IMR-90 (cell line): Measurements from ENCODE around the gene TTLL11. TPM values are rescaled to one million over a fixed set of nuclear protein-coding genes. Genes with fewer than 3 reads are reported as not detected.
"Not testable (repeated sequence)": the region's sequence is repeated elsewhere in the genome, so short reads cannot be mapped to it uniquely, and the experiment has no call there.

Source experiments
- ATAC-seq: fragments of 200-7000 bp; cut with Tn5 transposase; 2 replicates; pipeline ENCODE4 v1.9.1; 2020; ENCODE audit warnings: low read depth, mild to moderate bottlenecking, moderate library complexity
- BruUV-seq: library from RNA; stranded (reverse); fragments of 400-500 nt; replicated peaks from 2 replicates; lab custom pipeline; 2021; lab: Mats Ljungman, UMichigan
- CTCF ChIA-PET: fragments of 300-600 bp; formaldehyde crosslinking; extraction: SDS; loops from one replicate; lab custom pipeline; 2021; ENCODE audit warnings: antibody characterized with exemption; lab: Yijun Ruan, JAX
- POLR2A ChIA-PET: fragments of 300-600 bp; sonication (Branson Sonifier 250); formaldehyde crosslinking; loops from one replicate; lab custom pipeline; 2022; ENCODE audit warnings: antibody characterized with exemption; ENCODE audit not compliant: unreplicated experiment; lab: Charles Lee
- DNase-seq: peaks from one replicate; pipeline ENCODE4 v3.0.0; 2013
- H2AFZ ChIP-seq: replicated peaks from 2 replicates; pipeline ENCODE3; 2013; ENCODE audit warnings: low read length, mild to moderate bottlenecking; ENCODE audit not compliant: poor library complexity
- H2AK5ac ChIP-seq: 2 replicates; pipeline ENCODE4 v1.6.1; 2013; ENCODE audit warnings: low read depth, low read length, inconsistent platforms
- H2AK9ac ChIP-seq: replicated peaks from 2 replicates; pipeline ENCODE3; 2013; ENCODE audit warnings: mild to moderate bottlenecking, low read depth, low read length, moderate library complexity; ENCODE audit not compliant: poor library complexity
- H2BK120ac ChIP-seq: 2 replicates; pipeline ENCODE4 v1.6.1; 2013; ENCODE audit warnings: low read depth, low read length, inconsistent platforms
- H2BK15ac ChIP-seq: 3 replicates; pipeline ENCODE4 v1.6.1; 2013; ENCODE audit warnings: low read depth, low read length, inconsistent platforms
- H2BK20ac ChIP-seq: 2 replicates; pipeline ENCODE4 v1.6.1; 2013; ENCODE audit warnings: low read depth, mild to moderate bottlenecking, inconsistent platforms, low read length, moderate library complexity
- H2BK5ac ChIP-seq: 2 replicates; pipeline ENCODE4 v1.6.1; 2013; ENCODE audit warnings: mild to moderate bottlenecking, low read depth, low read length, inconsistent platforms; ENCODE audit not compliant: poor library complexity, severe bottlenecking
- H3K14ac ChIP-seq: replicated peaks from 2 replicates; pipeline ENCODE4 v1.6.1; 2013; ENCODE audit warnings: low read depth, low read length, inconsistent platforms
- H3K18ac ChIP-seq: 2 replicates; pipeline ENCODE4 v1.6.1; 2013; ENCODE audit warnings: low read depth, low read length, control low read depth
- H3K23ac ChIP-seq: 2 replicates; pipeline ENCODE4 v1.6.1; 2013; ENCODE audit warnings: low read depth, low read length, inconsistent platforms
- H3K27ac ChIP-seq: 2 replicates; pipeline ENCODE4 v1.5.1; 2013; ENCODE audit warnings: mild to moderate bottlenecking, control low read depth, low read length; ENCODE audit not compliant: insufficient read depth
- H3K27me3 ChIP-seq: 2 replicates; pipeline ENCODE4 v1.6.1; 2013; ENCODE audit warnings: low read length; ENCODE audit not compliant: control insufficient read depth, insufficient read depth
- H3K36me3 ChIP-seq: 2 replicates; pipeline ENCODE4 v1.6.1; 2013; ENCODE audit warnings: low read length, mixed read lengths; ENCODE audit not compliant: control insufficient read depth, insufficient read depth
- H3K4ac ChIP-seq: 2 replicates; pipeline ENCODE4 v1.6.1; 2013; ENCODE audit warnings: low read depth, low read length, inconsistent platforms
- H3K4me1 ChIP-seq: 2 replicates; pipeline ENCODE4 v1.6.1; 2013; ENCODE audit warnings: low read length, mixed read lengths; ENCODE audit not compliant: control insufficient read depth, insufficient read depth
- H3K4me2 ChIP-seq: 2 replicates; pipeline ENCODE4 v1.6.1; 2013; ENCODE audit warnings: low read depth, mild to moderate bottlenecking, control low read depth, low read length, moderate library complexity
- H3K4me3 ChIP-seq: 2 replicates; pipeline ENCODE4 v1.5.1; 2013; ENCODE audit warnings: low read depth, mild to moderate bottlenecking, control low read depth, low read length, moderate library complexity; ENCODE audit not compliant: insufficient read depth
- H3K56ac ChIP-seq: 2 replicates; pipeline ENCODE4 v1.6.1; 2013; ENCODE audit warnings: low read length, inconsistent platforms; ENCODE audit not compliant: insufficient read depth; ENCODE audit errors: extremely low read depth
- H3K79me1 ChIP-seq, 2 experiments: 2 replicates each; pipeline ENCODE4 v1.6.1; 2013; ENCODE audit warnings: low read length in 2 of 2, inconsistent platforms in 1 of 2, low read depth in 1 of 2
- H3K9ac ChIP-seq: 2 replicates; pipeline ENCODE4 v1.6.1; 2013; ENCODE audit warnings: low read depth, low read length, control low read depth
- H3K9me1 ChIP-seq: 2 replicates; pipeline ENCODE4 v1.6.1; 2013; ENCODE audit warnings: low read length, inconsistent platforms; ENCODE audit not compliant: insufficient read depth
- H3K9me3 ChIP-seq: 2 replicates; pipeline ENCODE4 v1.6.1; 2013; ENCODE audit warnings: low read length; ENCODE audit not compliant: control insufficient read depth, insufficient read depth
- H4K20me1 ChIP-seq: 2 replicates; pipeline ENCODE4 v1.6.1; 2013; ENCODE audit warnings: low read length, inconsistent platforms; ENCODE audit not compliant: insufficient read depth
- H4K5ac ChIP-seq: 2 replicates; pipeline ENCODE4 v1.6.1; 2013; ENCODE audit warnings: mild to moderate bottlenecking, low read depth, low read length, control low read depth
- H4K8ac ChIP-seq, 2 experiments: 2 replicates each; pipeline ENCODE4 v1.6.1; 2013; ENCODE audit warnings: low read depth in 2 of 2, low read length in 2 of 2, control low read depth in 1 of 2, inconsistent platforms in 1 of 2
- H4K91ac ChIP-seq: 2 replicates; pipeline ENCODE4 v1.6.1; 2013; ENCODE audit warnings: low read depth, low read length, inconsistent platforms; ENCODE audit not compliant: insufficient read depth
- WGBS, 2 experiments: methylation state at CpG; one replicate each; pipeline versions ENCODE4 v1.1.5 to v1.1.7; 2013; ENCODE audit warnings: missing lambda C conversion rate in 2 of 2; ENCODE audit not compliant: insufficient read length in 1 of 2; ENCODE audit errors: extremely low coverage in 2 of 2; 5-methylcytosine and 5-hydroxymethylcytosine counted together
- dilution Hi-C: fragments of 300-500 bp; cut with HindIII; formaldehyde crosslinking; loops from one replicate; pipeline ENCODE4 v1.14.3; 2018; ENCODE audit warnings: low sequenced_read_pairs; ENCODE audit not compliant: unreplicated experiment
- in situ Hi-C: fragments of 300-500 bp; cut with MboI; formaldehyde crosslinking; loops from 3 replicates; pipeline ENCODE4 v1.14.3; 2019; ENCODE audit warnings: low sequenced_read_pairs, inconsistent platforms, mixed read lengths
- intact Hi-C: fragments of 100-400 bp; cut with micrococcal nuclease; formaldehyde crosslinking; loops from 2 replicates; pipeline ENCODE4 v1.10.0; 2022
- polyA plus RNA-seq, 3 experiments: library from polyadenylated mRNA; depleted of rRNA; stranded (reverse); fragments of >200 nt; gene quantifications; 2 replicates each; pipeline ENCODE4 v1.2.3, GENCODE V29; 2012; ENCODE audit warnings: low replicate concordance in 1 of 3
- total RNA-seq: library from RNA; depleted of rRNA; stranded (reverse); fragments of >200 nt; gene quantifications from 2 replicates; pipeline ENCODE4 v1.2.3, GENCODE V29; 2012

Gene TTLL11
- total and polyA plus RNA-seq, 2 of the 4 experiments (the other 2 are of a cell fraction) = 2.0 to 4.6 TPM

GRCh38 chr9:121792476-121792875 is 300.6 kb downstream of the TTLL11 start:
- H3K27me3 ChIP-seq, H3K56ac ChIP-seq, H3K14ac ChIP-seq, H3K27ac ChIP-seq, H2AK9ac ChIP-seq, H3K4ac ChIP-seq, H2BK5ac ChIP-seq, H3K79me1 ChIP-seq, POLR2A ChIA-PET, H4K5ac ChIP-seq, H3K23ac ChIP-seq, dilution Hi-C loops, H2AK5ac ChIP-seq, H4K20me1 ChIP-seq, H3K4me1 ChIP-seq, H3K18ac ChIP-seq, CTCF ChIA-PET, intact Hi-C loops, BruUV-seq, H3K9me1 ChIP-seq, H4K91ac ChIP-seq, H2BK120ac ChIP-seq, H3K9ac ChIP-seq, H4K8ac ChIP-seq, in situ Hi-C loops, H2BK15ac ChIP-seq, H3K4me3 ChIP-seq, H2BK20ac ChIP-seq, H3K9me3 ChIP-seq, DNase-seq, H2AFZ ChIP-seq, ATAC-seq, H3K36me3 ChIP-seq, H3K4me2 ChIP-seq: not testable (repeated sequence)
- no CpG with 5 or more reads among the region's 10 CpGs for WGBS, 2 experiments
